ENCODE results near the gene PIGN.
"Not testable (repeated sequence)": the region's sequence is repeated elsewhere in the genome, so short reads cannot be mapped to it uniquely, and the experiment has no call there.

The PIGN gene

GRCh38 chr18:62179213-62179612 is 7.6 kb downstream of the PIGN start:
- DNase-seq (ENCODE audit: insufficient read length) (no peak), FAIRE-seq (no peak)
- no peak for TF ChIP-seq TAF1 (IDR thresholded peaks at IDR 0.05; ENCODE audit: borderline replicate concordance, low read depth, low read length)
- no peak for TF ChIP-seq POLR2AphosphoS5 (IDR thresholded peaks at IDR 0.05; ENCODE audit: low read depth, low read length)
- no peak for TF ChIP-seq POLR2A (IDR thresholded peaks at IDR 0.05; ENCODE audit: low read depth, low read length)

- DNase-seq (ENCODE audit: insufficient read length) (no peak), FAIRE-seq (no peak)
- no peak for TF ChIP-seq TAF1 (IDR thresholded peaks at IDR 0.05; ENCODE audit: borderline replicate concordance, low read depth, low read length)
- TF ChIP-seq POLR2A (IDR thresholded peaks at IDR 0.05; ENCODE audit: low read depth, low read length): no peak
- TF ChIP-seq POLR2AphosphoS5 (IDR thresholded peaks at IDR 0.05; ENCODE audit: low read depth, low read length): no peak
These were observed 9.6 kb downstream of the PIGN start for GRCh38 chr18:62177271-62177670.

- FAIRE-seq (no peak), DNase-seq (ENCODE audit: insufficient read length) (no peak)
- no peak for TF ChIP-seq POLR2AphosphoS5 (IDR thresholded peaks at IDR 0.05; ENCODE audit: low read depth, low read length)
- no peak for TF ChIP-seq TAF1 (IDR thresholded peaks at IDR 0.05; ENCODE audit: borderline replicate concordance, low read depth, low read length)
- TF ChIP-seq POLR2A (IDR thresholded peaks at IDR 0.05; ENCODE audit: low read depth, low read length): no peak
These were observed 11.3 kb downstream of the PIGN start for GRCh38 chr18:62175521-62175920.

- DNase-seq (ENCODE audit: insufficient read length) (no peak), FAIRE-seq (no peak)
- TF ChIP-seq POLR2A (IDR thresholded peaks at IDR 0.05; ENCODE audit: low read depth, low read length): no peak
- no peak for TF ChIP-seq POLR2AphosphoS5 (IDR thresholded peaks at IDR 0.05; ENCODE audit: low read depth, low read length)
- TF ChIP-seq TAF1 (IDR thresholded peaks at IDR 0.05; ENCODE audit: borderline replicate concordance, low read depth, low read length): no peak
These were observed 14.6 kb downstream of the PIGN start for GRCh38 chr18:62172298-62172697.

- DNase-seq (ENCODE audit: insufficient read length) (no peak), FAIRE-seq (peak; percentile 62)
- TF ChIP-seq POLR2A (IDR thresholded peaks at IDR 0.05; ENCODE audit: low read depth, low read length) (no peak), POLR2AphosphoS5 (IDR thresholded peaks at IDR 0.05; ENCODE audit: low read depth, low read length) (no peak), TAF1 (IDR thresholded peaks at IDR 0.05; ENCODE audit: borderline replicate concordance, low read depth, low read length) (no peak)
These were observed 16.0 kb downstream of the PIGN start for GRCh38 chr18:62170857-62171256.

GRCh38 chr18:62166524-62166923 is 20.3 kb downstream of the PIGN start:
- not testable (repeated sequence) for DNase-seq (ENCODE audit: insufficient read length); FAIRE-seq

GRCh38 chr18:62165583-62165982 is 21.3 kb downstream of the PIGN start:
- FAIRE-seq: no peak
- DNase-seq (ENCODE audit: insufficient read length): no peak
- TF ChIP-seq POLR2AphosphoS5 (IDR thresholded peaks at IDR 0.05; ENCODE audit: low read depth, low read length) (no peak), POLR2A (IDR thresholded peaks at IDR 0.05; ENCODE audit: low read depth, low read length) (no peak), TAF1 (IDR thresholded peaks at IDR 0.05; ENCODE audit: borderline replicate concordance, low read depth, low read length) (no peak)

- FAIRE-seq: peak; percentile 51
- TF ChIP-seq POLR2A (IDR thresholded peaks at IDR 0.05; ENCODE audit: low read depth, low read length) (no peak), POLR2AphosphoS5 (IDR thresholded peaks at IDR 0.05; ENCODE audit: low read depth, low read length) (no peak), TAF1 (IDR thresholded peaks at IDR 0.05; ENCODE audit: borderline replicate concordance, low read depth, low read length) (no peak)
- no peak for DNase-seq (ENCODE audit: insufficient read length)
These were observed 21.9 kb downstream of the PIGN start for GRCh38 chr18:62164855-62165487.

- FAIRE-seq (no peak), DNase-seq (ENCODE audit: insufficient read length) (no peak)
- TF ChIP-seq TAF1 (IDR thresholded peaks at IDR 0.05; ENCODE audit: borderline replicate concordance, low read depth, low read length) (no peak), POLR2A (IDR thresholded peaks at IDR 0.05; ENCODE audit: low read depth, low read length) (no peak), POLR2AphosphoS5 (IDR thresholded peaks at IDR 0.05; ENCODE audit: low read depth, low read length) (no peak)
These were observed 22.5 kb downstream of the PIGN start for GRCh38 chr18:62164310-62164709.

GRCh38 chr18:62157843-62158242 is 29.0 kb downstream of the PIGN start:
- DNase-seq (ENCODE audit: insufficient read length) (no peak), FAIRE-seq (no peak)
- no peak for TF ChIP-seq TAF1 (IDR thresholded peaks at IDR 0.05; ENCODE audit: borderline replicate concordance, low read depth, low read length)
- TF ChIP-seq POLR2A (IDR thresholded peaks at IDR 0.05; ENCODE audit: low read depth, low read length): no peak
- no peak for TF ChIP-seq POLR2AphosphoS5 (IDR thresholded peaks at IDR 0.05; ENCODE audit: low read depth, low read length)

GRCh38 chr18:62152844-62153243 is 34.0 kb downstream of the PIGN start:
- FAIRE-seq (no peak), DNase-seq (ENCODE audit: insufficient read length) (no peak)
- no peak for TF ChIP-seq TAF1 (IDR thresholded peaks at IDR 0.05; ENCODE audit: borderline replicate concordance, low read depth, low read length)
- TF ChIP-seq POLR2AphosphoS5 (IDR thresholded peaks at IDR 0.05; ENCODE audit: low read depth, low read length): no peak
- no peak for TF ChIP-seq POLR2A (IDR thresholded peaks at IDR 0.05; ENCODE audit: low read depth, low read length)

- TF ChIP-seq POLR2AphosphoS5 (IDR thresholded peaks at IDR 0.05; ENCODE audit: low read depth, low read length) (no peak), POLR2A (IDR thresholded peaks at IDR 0.05; ENCODE audit: low read depth, low read length) (no peak), TAF1 (IDR thresholded peaks at IDR 0.05; ENCODE audit: borderline replicate concordance, low read depth, low read length) (no peak)
- FAIRE-seq: no peak
- no peak for DNase-seq (ENCODE audit: insufficient read length)
These were observed 35.6 kb downstream of the PIGN start for GRCh38 chr18:62151068-62151771.

All from GM12892 (cell line).